ENCODE measurements around the gene GALNT6. TPM values are rescaled to one million over a fixed set of nuclear protein-coding genes. Genes with fewer than 3 reads are reported as not detected.

Gene GALNT6
- total and polyA plus RNA-seq, 8 donors: 2.7 to 16.6 (median 9.3) TPM

DNA sequence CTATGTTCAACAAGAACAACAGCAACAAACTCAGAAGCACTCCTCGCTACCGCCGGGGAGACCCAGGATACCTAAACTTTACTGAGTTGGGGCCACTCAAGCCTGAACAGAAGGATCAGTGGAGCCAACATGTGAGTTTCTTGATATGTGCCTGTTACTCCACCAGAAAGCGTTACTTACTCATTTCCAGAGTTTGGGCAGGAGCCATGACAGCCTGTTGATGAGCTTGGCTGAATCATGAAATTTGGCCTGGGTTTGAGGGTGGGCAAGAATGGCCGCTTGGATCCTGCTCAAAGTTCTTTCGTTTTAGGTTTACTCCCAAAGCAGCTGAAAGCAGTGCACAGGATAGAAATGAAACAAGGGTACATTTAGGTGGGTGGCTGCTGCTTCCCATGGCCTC is 12.0 kb upstream of the GALNT6 start:
- TF ChIP-seq, protein P1, sequence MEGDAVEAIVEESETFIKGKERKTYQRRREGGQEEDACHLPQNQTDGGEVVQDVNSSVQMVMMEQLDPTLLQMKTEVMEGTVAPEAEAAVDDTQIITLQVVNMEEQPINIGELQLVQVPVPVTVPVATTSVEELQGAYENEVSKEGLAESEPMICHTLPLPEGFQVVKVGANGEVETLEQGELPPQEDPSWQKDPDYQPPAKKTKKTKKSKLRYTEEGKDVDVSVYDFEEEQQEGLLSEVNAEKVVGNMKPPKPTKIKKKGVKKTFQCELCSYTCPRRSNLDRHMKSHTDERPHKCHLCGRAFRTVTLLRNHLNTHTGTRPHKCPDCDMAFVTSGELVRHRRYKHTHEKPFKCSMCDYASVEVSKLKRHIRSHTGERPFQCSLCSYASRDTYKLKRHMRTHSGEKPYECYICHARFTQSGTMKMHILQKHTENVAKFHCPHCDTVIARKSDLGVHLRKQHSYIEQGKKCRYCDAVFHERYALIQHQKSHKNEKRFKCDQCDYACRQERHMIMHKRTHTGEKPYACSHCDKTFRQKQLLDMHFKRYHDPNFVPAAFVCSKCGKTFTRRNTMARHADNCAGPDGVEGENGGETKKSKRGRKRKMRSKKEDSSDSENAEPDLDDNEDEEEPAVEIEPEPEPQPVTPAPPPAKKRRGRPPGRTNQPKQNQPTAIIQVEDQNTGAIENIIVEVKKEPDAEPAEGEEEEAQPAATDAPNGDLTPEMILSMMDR (IDR thresholded peaks at IDR 0.05): no peak
- no peak for ATAC-seq
- intact Hi-C loops (cut with DNase I): no loop called here
- FAIRE-seq: no peak
- 95% methylated on average over 6 of the region's 6 CpGs for WGBS, 2 donors
- no peaks in the 10 kb centered on the region for H3K4me1 ChIP-seq
- H3K9me3 ChIP-seq: no peaks in the 10 kb centered on the region
- no peak overlapping the region for H3K4me3 ChIP-seq
- H3K27me3 ChIP-seq: no peaks in the 10 kb centered on the region
- DNase-seq: no peak
- H3K36me3 ChIP-seq: no peaks in the 10 kb centered on the region
- no peak overlapping the region for H3K27ac ChIP-seq

- TF ChIP-seq, protein P1 (IDR thresholded peaks at IDR 0.05): no peak
- 0% methylated on average over 1 of the region's 1 CpG for WGBS, 2 donors
- intact Hi-C loops (cut with DNase I): no loop called here
- Histone ChIP-seq H3K27ac (no peak overlapping the region), H3K9me3 (no peaks in the 10 kb centered on the region), H3K4me1 (no peaks in the 10 kb centered on the region), H3K27me3 (no peaks in the 10 kb centered on the region), H3K4me3 (no peak overlapping the region), H3K36me3 (no peaks in the 10 kb centered on the region)
- ATAC-seq (no peak), FAIRE-seq (no peak), DNase-seq (no peak)
Measured at GRCh38 chr12:51401900-51402299, 10.7 kb upstream of the GALNT6 start.

- TF ChIP-seq, protein P1 (IDR thresholded peaks at IDR 0.05): no peak
- H3K36me3 ChIP-seq: no peaks in the 10 kb centered on the region
- no peaks in the 10 kb centered on the region for H3K4me1 ChIP-seq
- ATAC-seq: no peak
- no peaks in the 10 kb centered on the region for H3K27me3 ChIP-seq
- no peak for FAIRE-seq
- H3K4me3 ChIP-seq: no peak overlapping the region
- 93 to 94% methylated on average over 13 of the region's 13 CpGs for WGBS, 2 donors
- H3K9me3 ChIP-seq: no peaks in the 10 kb centered on the region
- intact Hi-C loops (cut with DNase I): no loop called here
- no peak overlapping the region for H3K27ac ChIP-seq
- DNase-seq: no peak
Measured at GRCh38 chr12:51401486-51401885, 10.3 kb upstream of the GALNT6 start.

DNA sequence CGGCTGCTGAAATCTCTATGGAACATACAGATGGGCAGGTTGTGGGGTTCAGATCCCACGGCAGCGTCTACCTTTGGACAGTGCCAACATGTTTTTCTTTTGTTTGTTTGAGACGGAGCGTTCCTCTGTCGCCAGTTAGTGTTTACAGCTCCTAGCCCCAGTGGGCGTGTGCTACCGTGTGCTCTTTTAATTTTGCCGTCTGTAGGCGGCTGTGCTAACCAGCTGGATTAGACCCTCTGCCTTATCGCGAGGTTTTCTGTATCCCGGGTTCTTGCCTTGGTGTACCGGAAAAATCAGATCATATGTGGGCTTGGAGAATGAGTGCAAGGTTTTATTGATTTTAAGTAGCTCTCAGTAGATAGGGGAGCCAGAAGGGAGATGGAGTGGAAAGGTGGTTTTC is 9.8 kb upstream of the GALNT6 start:
- no peak for ATAC-seq
- no peak for DNase-seq
- FAIRE-seq: no peak

GRCh38 chr12:51399891-51400290 is 8.7 kb upstream of the GALNT6 start:
- ATAC-seq: peak in 1 of 4 donors; percentile 45

More for the DNA sequence above, 9.8 kb upstream of the GALNT6 start:
- H3K4me3 ChIP-seq: no peak overlapping the region
- TF ChIP-seq, protein P1 (IDR thresholded peaks at IDR 0.05): no peak
- WGBS, 2 donors: 88 to 90% methylated on average over 14 of the region's 14 CpGs
- no peaks in the 10 kb centered on the region for H3K27me3 ChIP-seq
- intact Hi-C loops (cut with DNase I): no loop called here
- H3K4me1 ChIP-seq: no peaks in the 10 kb centered on the region
- no peaks in the 10 kb centered on the region for H3K36me3 ChIP-seq
- H3K27ac ChIP-seq: no peak overlapping the region
- H3K9me3 ChIP-seq: no peaks in the 10 kb centered on the region

More at GRCh38 chr12:51399891-51400290, 8.7 kb upstream of the GALNT6 start:
- intact Hi-C loops (cut with DNase I): no loop called here
- Histone ChIP-seq H3K27ac (no peak overlapping the region), H3K4me3 (no peak overlapping the region), H3K27me3 (no peaks in the 10 kb centered on the region), H3K4me1 (no peaks in the 10 kb centered on the region), H3K36me3 (no peaks in the 10 kb centered on the region), H3K9me3 (no peaks in the 10 kb centered on the region)
- DNase-seq (no peak), FAIRE-seq (no peak)
- WGBS, 2 donors: 65 to 69% methylated on average over 4 of the region's 4 CpGs
- TF ChIP-seq, protein P1 (IDR thresholded peaks at IDR 0.05): no peak

Measured in pancreas (tissue), 10 donors.